ENCODE data around the gene CEP57L1. TPM values are rescaled to one million over a fixed set of nuclear protein-coding genes. Genes with fewer than 3 reads are reported as not detected.
A peak's percentile ranks its signal among the peaks of the same experiment; 100 is the strongest.

Gene CEP57L1
- polyA plus RNA-seq, result 1 to 10 TPM; 3.1 to 4.8 TPM

DNA sequence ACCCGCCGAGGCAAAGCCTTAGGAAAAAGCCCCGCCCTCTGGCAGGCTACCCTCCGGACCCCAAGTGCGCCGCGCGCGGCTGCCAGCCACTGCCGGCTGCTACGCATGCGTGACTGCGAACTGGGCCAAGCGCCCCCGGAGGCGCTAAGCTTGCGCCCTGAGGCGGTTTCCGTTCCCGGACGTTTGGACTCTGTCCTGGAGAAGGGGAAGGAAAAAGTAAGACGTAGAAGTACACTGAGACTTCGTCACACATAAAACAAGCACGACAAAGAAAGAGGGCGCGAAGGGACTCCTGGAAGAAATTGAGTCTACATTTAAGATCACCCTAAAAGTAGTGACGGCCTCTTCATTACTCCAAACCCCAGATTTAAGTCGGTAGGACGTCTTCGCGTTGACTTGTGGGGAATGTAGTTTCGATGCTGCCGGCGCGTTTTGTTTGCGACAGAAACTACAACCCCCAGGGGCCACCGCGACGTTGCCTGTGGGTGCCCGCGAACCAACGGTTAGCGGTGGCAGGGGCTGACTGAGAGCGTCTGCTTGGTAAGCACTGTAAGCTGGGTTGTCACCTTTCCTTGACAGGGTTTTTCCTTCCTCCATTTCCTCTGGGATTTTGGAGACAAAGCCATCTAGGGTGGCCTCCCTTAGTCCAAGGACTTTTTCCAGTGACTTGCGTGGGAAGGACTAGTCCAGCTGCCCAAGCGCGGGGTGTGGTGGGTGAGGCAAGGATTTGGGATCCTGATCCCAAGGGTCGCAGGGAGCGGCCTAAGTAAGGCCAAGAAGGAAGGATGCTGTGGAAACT is at the start of gene CEP57L1:
Gene CEP57L1 (plus strand): TSS at position 472 of the 799 bp plus-strand sequence. CDS start 49,715 bp downstream, outside the sequence.
- H3K4me1 ChIP-seq (ENCODE audit: control insufficient read depth in 2 of 2, insufficient read depth in 2 of 2, low read length in 1 of 2), result peaks cover 0 to 4% of the 10 kb centered on the region in 2 donors
- 0% methylated on average over 46 to 49 of the region's 49 CpGs for WGBS, 2 donors
- no peaks in the 10 kb centered on the region for H3K36me3 ChIP-seq (ENCODE audit: control insufficient read depth in 2 of 2, insufficient read depth in 2 of 2, low read length in 1 of 2)
- peak within 1 kb of the TSS; percentile 96 to 99 for H3K27ac ChIP-seq (ENCODE audit: low read depth in 2 of 2, low read length in 1 of 2)
- H3K27me3 ChIP-seq (ENCODE audit: control insufficient read depth in 1 of 2, insufficient read depth in 2 of 2, low read length in 2 of 2), result no peaks in the 10 kb centered on the region
- no peaks in the 10 kb centered on the region for H3K9me3 ChIP-seq (ENCODE audit: control insufficient read depth in 2 of 2, insufficient read depth in 1 of 2, low read depth in 1 of 2, low read length in 1 of 2)
- H3K4me3 ChIP-seq (ENCODE audit: low read depth in 1 of 2, low read length in 2 of 2), result peak within 1 kb of the TSS; percentile 76 to 82

DNA sequence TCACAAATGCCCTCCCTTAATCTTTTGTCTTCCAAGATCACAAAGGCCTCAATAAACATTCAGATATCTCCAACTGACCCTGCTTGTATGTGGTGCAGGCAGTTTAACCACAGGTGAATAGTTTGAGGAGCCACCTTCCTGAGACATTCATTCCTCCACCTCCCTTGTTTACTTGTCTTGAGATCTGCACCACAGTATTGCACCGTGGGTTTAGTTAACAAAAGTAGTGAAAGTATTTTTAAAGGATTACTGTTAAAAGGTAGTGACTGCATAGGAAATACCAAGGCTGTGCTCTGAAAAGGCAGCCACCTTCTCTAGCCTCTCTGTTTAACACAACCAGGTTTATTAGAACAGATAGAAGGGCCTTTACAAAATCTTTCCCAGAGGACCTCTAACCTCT is 47.1 kb upstream of the CEP57L1 start:
- H3K27ac ChIP-seq (ENCODE audit: low read depth in 2 of 2, low read length in 1 of 2), result no peak overlapping the region
- no peaks in the 10 kb centered on the region for H3K27me3 ChIP-seq (ENCODE audit: control insufficient read depth in 1 of 2, insufficient read depth in 2 of 2, low read length in 2 of 2)
- H3K36me3 ChIP-seq (ENCODE audit: control insufficient read depth in 2 of 2, insufficient read depth in 2 of 2, low read length in 1 of 2), result no peaks in the 10 kb centered on the region
- no peaks in the 10 kb centered on the region for H3K9me3 ChIP-seq (ENCODE audit: control insufficient read depth in 2 of 2, insufficient read depth in 1 of 2, low read depth in 1 of 2, low read length in 1 of 2)
- H3K4me1 ChIP-seq (ENCODE audit: control insufficient read depth in 2 of 2, insufficient read depth in 2 of 2, low read length in 1 of 2), result no peaks in the 10 kb centered on the region
- 33 to 44% methylated on average over 1 of the region's 1 CpG for WGBS, 2 donors
- no peak overlapping the region for H3K4me3 ChIP-seq (ENCODE audit: low read depth in 1 of 2, low read length in 2 of 2)

GRCh38 chr6:109048670-109049415 is 46.5 kb upstream of the CEP57L1 start:
- no peaks in the 10 kb centered on the region for H3K9me3 ChIP-seq (ENCODE audit: control insufficient read depth in 2 of 2, insufficient read depth in 1 of 2, low read depth in 1 of 2, low read length in 1 of 2)
- no peak overlapping the region for H3K27ac ChIP-seq (ENCODE audit: low read depth in 2 of 2, low read length in 1 of 2)
- 94 to 95% methylated on average over 3 of the region's 3 CpGs for WGBS, 2 donors
- no peaks in the 10 kb centered on the region for H3K36me3 ChIP-seq (ENCODE audit: control insufficient read depth in 2 of 2, insufficient read depth in 2 of 2, low read length in 1 of 2)
- H3K27me3 ChIP-seq (ENCODE audit: control insufficient read depth in 1 of 2, insufficient read depth in 2 of 2, low read length in 2 of 2), result no peaks in the 10 kb centered on the region
- no peak overlapping the region for H3K4me3 ChIP-seq (ENCODE audit: low read depth in 1 of 2, low read length in 2 of 2)
- no peaks in the 10 kb centered on the region for H3K4me1 ChIP-seq (ENCODE audit: control insufficient read depth in 2 of 2, insufficient read depth in 2 of 2, low read length in 1 of 2)

GRCh38 chr6:109050012-109050411 is 45.3 kb upstream of the CEP57L1 start:
- H3K27me3 ChIP-seq (ENCODE audit: control insufficient read depth in 1 of 2, insufficient read depth in 2 of 2, low read length in 2 of 2), result no peaks in the 10 kb centered on the region
- H3K4me3 ChIP-seq (ENCODE audit: low read depth in 1 of 2, low read length in 2 of 2), result no peak overlapping the region

DNA sequence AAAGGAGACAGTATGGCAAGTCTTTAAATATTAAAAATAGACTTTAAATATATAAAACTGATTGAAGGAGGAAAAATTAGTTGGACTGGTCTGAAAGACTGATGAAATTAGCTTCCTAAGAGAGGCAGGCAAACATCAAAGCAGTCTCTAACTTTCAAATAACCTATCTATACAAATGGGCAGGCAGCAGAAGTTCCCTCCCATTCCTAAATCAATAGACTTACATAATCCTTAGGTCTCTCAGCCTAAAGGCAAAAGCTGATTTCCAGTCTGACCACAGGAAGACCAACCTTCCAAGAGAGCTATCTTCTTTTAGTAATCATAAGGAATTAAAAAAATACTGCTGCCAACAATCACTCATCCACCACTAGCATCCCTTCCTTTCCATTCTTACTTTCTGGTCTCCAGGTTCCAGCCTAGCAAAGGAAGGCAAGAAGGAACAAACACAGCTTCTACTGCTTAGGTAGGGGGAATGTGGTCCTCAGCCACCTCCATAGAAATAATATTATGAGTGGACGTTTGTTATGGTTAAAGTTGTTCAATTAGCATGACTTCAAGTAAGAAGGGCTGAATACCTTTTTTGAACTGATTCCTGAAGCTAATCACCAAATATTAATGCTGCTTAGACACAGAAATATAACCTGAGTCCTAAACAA is 44.7 kb upstream of the CEP57L1 start:
- no peaks in the 10 kb centered on the region for H3K36me3 ChIP-seq (ENCODE audit: control insufficient read depth in 2 of 2, insufficient read depth in 2 of 2, low read length in 1 of 2)
- no peaks in the 10 kb centered on the region for H3K9me3 ChIP-seq (ENCODE audit: control insufficient read depth in 2 of 2, insufficient read depth in 1 of 2, low read depth in 1 of 2, low read length in 1 of 2)
- H3K27me3 ChIP-seq (ENCODE audit: control insufficient read depth in 1 of 2, insufficient read depth in 2 of 2, low read length in 2 of 2), result no peaks in the 10 kb centered on the region
- no peak overlapping the region for H3K27ac ChIP-seq (ENCODE audit: low read depth in 2 of 2, low read length in 1 of 2)
- H3K4me1 ChIP-seq (ENCODE audit: control insufficient read depth in 2 of 2, insufficient read depth in 2 of 2, low read length in 1 of 2), result no peaks in the 10 kb centered on the region
- WGBS, 2 donors, result 73 to 87% methylated on average over 1 of the region's 1 CpG
- H3K4me3 ChIP-seq (ENCODE audit: low read depth in 1 of 2, low read length in 2 of 2), result no peak overlapping the region

More at GRCh38 chr6:109050012-109050411, 45.3 kb upstream of the CEP57L1 start:
- H3K4me1 ChIP-seq (ENCODE audit: control insufficient read depth in 2 of 2, insufficient read depth in 2 of 2, low read length in 1 of 2), result no peaks in the 10 kb centered on the region
- 76 to 86% methylated on average over 2 of the region's 2 CpGs for WGBS, 2 donors
- no peaks in the 10 kb centered on the region for H3K36me3 ChIP-seq (ENCODE audit: control insufficient read depth in 2 of 2, insufficient read depth in 2 of 2, low read length in 1 of 2)
- no peak overlapping the region for H3K27ac ChIP-seq (ENCODE audit: low read depth in 2 of 2, low read length in 1 of 2)
- no peaks in the 10 kb centered on the region for H3K9me3 ChIP-seq (ENCODE audit: control insufficient read depth in 2 of 2, insufficient read depth in 1 of 2, low read depth in 1 of 2, low read length in 1 of 2)

DNA sequence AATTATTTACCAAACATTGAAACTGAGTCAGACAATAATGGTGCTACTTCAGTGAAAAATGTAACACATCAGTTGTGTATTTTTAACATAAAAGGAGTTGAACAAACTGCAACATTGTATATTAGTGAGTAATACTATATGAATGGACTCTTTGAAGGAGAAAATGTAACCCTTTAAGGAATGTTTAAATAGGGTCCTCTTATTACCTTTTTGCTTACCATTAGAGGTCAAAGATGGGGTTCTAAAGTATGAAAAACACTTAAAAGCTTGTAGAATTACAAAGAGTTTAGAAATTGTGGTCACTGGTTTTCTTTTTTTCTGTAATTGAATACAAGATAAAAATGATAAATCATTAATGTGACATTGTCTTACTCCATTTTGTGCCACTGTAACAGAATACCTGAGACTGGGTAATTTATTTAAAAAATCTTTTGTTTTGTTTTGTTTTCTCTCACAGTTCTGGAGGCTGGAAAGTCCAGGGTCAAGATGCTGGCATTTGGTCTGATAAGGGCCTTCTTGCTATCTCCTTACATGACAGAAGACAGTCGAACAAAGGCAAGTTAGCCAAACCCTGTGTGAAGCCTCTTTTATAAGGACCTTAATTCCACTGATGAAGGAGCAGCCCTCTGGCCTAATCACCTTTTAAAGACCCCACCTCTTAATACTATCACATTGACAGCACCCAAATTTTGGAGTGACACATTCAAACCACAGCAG is 43.8 kb upstream of the CEP57L1 start:
- no peaks in the 10 kb centered on the region for H3K36me3 ChIP-seq (ENCODE audit: control insufficient read depth in 2 of 2, insufficient read depth in 2 of 2, low read length in 1 of 2)
- no peak overlapping the region for H3K4me3 ChIP-seq (ENCODE audit: low read depth in 1 of 2, low read length in 2 of 2)
- WGBS, 2 donors, result 88 to 96% methylated on average over 1 of the region's 1 CpG
- no peaks in the 10 kb centered on the region for H3K27me3 ChIP-seq (ENCODE audit: control insufficient read depth in 1 of 2, insufficient read depth in 2 of 2, low read length in 2 of 2)
- no peak overlapping the region for H3K27ac ChIP-seq (ENCODE audit: low read depth in 2 of 2, low read length in 1 of 2)
- H3K4me1 ChIP-seq (ENCODE audit: control insufficient read depth in 2 of 2, insufficient read depth in 2 of 2, low read length in 1 of 2), result no peaks in the 10 kb centered on the region
- H3K9me3 ChIP-seq (ENCODE audit: control insufficient read depth in 2 of 2, insufficient read depth in 1 of 2, low read depth in 1 of 2, low read length in 1 of 2), result no peaks in the 10 kb centered on the region

- Histone ChIP-seq H3K9me3 (ENCODE audit: control insufficient read depth in 2 of 2, insufficient read depth in 1 of 2, low read depth in 1 of 2, low read length in 1 of 2) (no peaks in the 10 kb centered on the region), H3K4me1 (ENCODE audit: control insufficient read depth in 2 of 2, insufficient read depth in 2 of 2, low read length in 1 of 2) (no peaks in the 10 kb centered on the region), H3K27ac (ENCODE audit: low read depth in 2 of 2, low read length in 1 of 2) (no peak overlapping the region), H3K27me3 (ENCODE audit: control insufficient read depth in 1 of 2, insufficient read depth in 2 of 2, low read length in 2 of 2) (no peaks in the 10 kb centered on the region), H3K36me3 (ENCODE audit: control insufficient read depth in 2 of 2, insufficient read depth in 2 of 2, low read length in 1 of 2) (no peaks in the 10 kb centered on the region), H3K4me3 (ENCODE audit: low read depth in 1 of 2, low read length in 2 of 2) (no peak overlapping the region)
Measured at GRCh38 chr6:109052018-109052651, 43.2 kb upstream of the CEP57L1 start.

DNA sequence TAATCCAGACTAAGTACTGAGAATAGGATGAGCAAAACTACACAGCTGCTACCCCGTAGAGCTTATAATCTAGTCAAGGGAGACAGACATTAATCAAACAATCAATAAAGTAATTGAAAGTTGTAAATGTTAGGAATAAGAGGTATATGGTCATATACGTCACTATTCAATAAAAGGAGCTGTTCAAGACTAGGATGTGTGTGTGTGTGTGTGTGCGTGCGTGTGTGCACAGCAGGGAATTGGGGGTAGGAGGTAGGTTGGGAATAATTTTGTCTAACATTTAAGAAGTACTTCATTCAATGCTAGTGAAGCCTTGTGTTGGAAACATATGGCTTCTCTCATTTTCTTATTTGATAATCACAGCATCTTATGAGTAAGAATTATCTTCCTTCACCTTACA is 42.5 kb upstream of the CEP57L1 start:
- H3K36me3 ChIP-seq (ENCODE audit: control insufficient read depth in 2 of 2, insufficient read depth in 2 of 2, low read length in 1 of 2), result no peaks in the 10 kb centered on the region
- no peaks in the 10 kb centered on the region for H3K27me3 ChIP-seq (ENCODE audit: control insufficient read depth in 1 of 2, insufficient read depth in 2 of 2, low read length in 2 of 2)
- H3K4me1 ChIP-seq (ENCODE audit: control insufficient read depth in 2 of 2, insufficient read depth in 2 of 2, low read length in 1 of 2), result no peaks in the 10 kb centered on the region
- H3K27ac ChIP-seq (ENCODE audit: low read depth in 2 of 2, low read length in 1 of 2), result no peak overlapping the region
- no peaks in the 10 kb centered on the region for H3K9me3 ChIP-seq (ENCODE audit: control insufficient read depth in 2 of 2, insufficient read depth in 1 of 2, low read depth in 1 of 2, low read length in 1 of 2)
- WGBS, 2 donors, result 85 to 92% methylated on average over 4 of the region's 4 CpGs
- H3K4me3 ChIP-seq (ENCODE audit: low read depth in 1 of 2, low read length in 2 of 2), result no peak overlapping the region

DNA sequence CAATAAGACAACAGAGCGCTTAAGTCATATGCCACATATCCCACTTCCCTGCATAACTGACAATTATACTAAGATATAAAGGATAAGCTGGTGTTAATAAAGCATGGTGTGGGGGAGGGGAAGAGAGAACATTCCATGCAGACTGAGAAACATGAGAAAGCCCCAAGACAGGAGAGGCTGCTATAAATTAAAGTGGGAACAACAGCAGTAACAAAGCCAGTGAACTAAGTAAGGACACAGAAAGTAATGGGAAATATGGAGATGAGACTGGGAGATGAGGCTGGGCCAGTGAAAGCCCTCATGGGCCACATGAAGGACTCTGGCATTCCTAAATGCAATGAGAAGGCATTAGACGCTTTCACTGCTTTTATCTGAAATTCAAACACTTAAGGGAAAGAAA is 42.0 kb upstream of the CEP57L1 start:
- WGBS, 2 donors, result 88 to 96% methylated on average over 2 of the region's 2 CpGs
- no peaks in the 10 kb centered on the region for H3K9me3 ChIP-seq (ENCODE audit: control insufficient read depth in 2 of 2, insufficient read depth in 1 of 2, low read depth in 1 of 2, low read length in 1 of 2)

More for the DNA sequence above, 42.0 kb upstream of the CEP57L1 start:
- Histone ChIP-seq H3K36me3 (ENCODE audit: control insufficient read depth in 2 of 2, insufficient read depth in 2 of 2, low read length in 1 of 2) (no peaks in the 10 kb centered on the region), H3K27ac (ENCODE audit: low read depth in 2 of 2, low read length in 1 of 2) (no peak overlapping the region), H3K27me3 (ENCODE audit: control insufficient read depth in 1 of 2, insufficient read depth in 2 of 2, low read length in 2 of 2) (no peaks in the 10 kb centered on the region), H3K4me3 (ENCODE audit: low read depth in 1 of 2, low read length in 2 of 2) (no peak overlapping the region), H3K4me1 (ENCODE audit: control insufficient read depth in 2 of 2, insufficient read depth in 2 of 2, low read length in 1 of 2) (no peaks in the 10 kb centered on the region)
